Activated CD4-positive, alpha-beta T cell treated with anti-CD3 and anti-CD28 coated beads for 36 hours (primary cell): ENCODE data around the gene LCN10. TPM values are rescaled to one million over a fixed set of nuclear protein-coding genes. Genes with fewer than 3 reads are reported as not detected.
A peak's percentile ranks its signal among the peaks of the same experiment; 100 is the strongest.
"Not testable (repeated sequence)": the region's sequence is repeated elsewhere in the genome, so short reads cannot be mapped to it uniquely, and the experiment has no call there.

Source experiments
- ATAC-seq: fragments of 200-7000 bp; cut with Tn5 transposase; one replicate; pipeline ENCODE4 v1.10.0; 2021; ENCODE audit warnings: mild to moderate bottlenecking, moderate library complexity
- CTCF ChIA-PET: fragments of 350-600 bp; sonication (Branson Sonifier 250); formaldehyde crosslinking; loops from one replicate; lab custom pipeline; 2021; ENCODE audit warnings: antibody characterized with exemption; lab: Charles Lee
- POLR2A ChIA-PET: fragments of 350-600 bp; sonication (Branson Sonifier 250); formaldehyde crosslinking; loops from one replicate; lab custom pipeline; 2021; ENCODE audit warnings: antibody characterized with exemption, inconsistent platforms; lab: Charles Lee
- DNase-seq: peaks from one replicate; pipeline ENCODE4 v3.0.0-alpha.2; 2020
- H3K27ac Mint-ChIP-seq: one replicate; pipeline ENCODE4 v1.8.0; 2021; ENCODE audit warnings: mixed read lengths
- H3K27me3 Mint-ChIP-seq: one replicate; pipeline ENCODE4 v1.8.0; 2021; ENCODE audit warnings: mixed read lengths
- H3K36me3 Mint-ChIP-seq: one replicate; pipeline ENCODE4 v1.8.0; 2021; ENCODE audit warnings: low read depth, mixed read lengths
- H3K4me1 Mint-ChIP-seq: one replicate; pipeline ENCODE4 v1.8.0; 2021; ENCODE audit warnings: mixed read lengths
- H3K4me3 Mint-ChIP-seq: one replicate; pipeline ENCODE4 v1.8.0; 2021; ENCODE audit warnings: mild to moderate bottlenecking, moderate library complexity, mixed read lengths
- H3K9me3 Mint-ChIP-seq: one replicate; pipeline ENCODE4 v1.8.0; 2021; ENCODE audit warnings: low read depth, mixed read lengths
- intact Hi-C, 2 experiments: fragments of 100-400 bp; cut with DNase I in 1 of 2; cut with micrococcal nuclease in 1 of 2; formaldehyde crosslinking; loops; one replicate each; pipeline versions ENCODE4 v1.14.2 to v1.15.1; 2022 to 2024; cut with DNase I, micrococcal nuclease
- total RNA-seq, 2 experiments: library from RNA; stranded (reverse); gene quantifications; one replicate each; pipeline ENCODE4 v1.2.3, GENCODE V29; 2021

The LCN10 gene
- total RNA-seq, 2 experiments from 2014 or later = 0.71 to 1.2 TPM

DNA sequence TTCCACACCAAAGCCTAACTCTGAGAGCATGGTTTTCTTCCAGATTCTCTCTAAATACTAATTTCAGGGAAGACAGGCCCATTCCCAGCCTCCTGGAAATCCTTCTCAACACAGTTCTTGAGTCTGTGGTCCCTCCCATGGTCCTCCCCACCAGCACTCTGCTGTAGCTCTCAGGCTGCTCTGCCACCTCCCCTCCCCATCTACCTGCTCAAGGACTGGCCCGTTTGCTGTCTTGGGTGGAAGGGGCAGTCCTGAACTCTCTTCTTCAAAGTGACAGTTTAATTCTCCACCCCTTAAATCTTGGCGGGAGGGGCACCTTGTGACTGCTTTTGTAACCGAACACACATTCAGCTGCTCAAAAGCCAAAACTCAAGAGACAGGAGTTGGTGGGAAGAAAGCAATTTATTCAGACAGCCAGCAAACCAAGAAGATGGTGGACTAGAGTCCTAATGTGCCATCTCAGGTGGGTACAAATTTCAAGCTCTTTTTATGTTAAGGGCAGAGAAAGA is 29.2 kb upstream of the LCN10 start:
- Mint-ChIP-seq H3K27me3 (peaks cover 6% of the 10 kb centered on the region), H3K36me3 (no peaks in the 10 kb centered on the region), H3K27ac (no peak overlapping the region), H3K9me3 (peaks cover 8% of the 10 kb centered on the region), H3K4me3 (no peak overlapping the region), H3K4me1 (peaks cover 10% of the 10 kb centered on the region)
- ChIA-PET POLR2A (no interaction called here), CTCF (interaction anchor here (0.9 to 1.2 kb wide), 3 partner anchors 220 to 275 kb away, joined by 3 read pairs; partner anchors contain the start of gene NPDC1)
- intact Hi-C loops = no loop called here
- DNase-seq = no peak
- ATAC-seq = no peak

DNA sequence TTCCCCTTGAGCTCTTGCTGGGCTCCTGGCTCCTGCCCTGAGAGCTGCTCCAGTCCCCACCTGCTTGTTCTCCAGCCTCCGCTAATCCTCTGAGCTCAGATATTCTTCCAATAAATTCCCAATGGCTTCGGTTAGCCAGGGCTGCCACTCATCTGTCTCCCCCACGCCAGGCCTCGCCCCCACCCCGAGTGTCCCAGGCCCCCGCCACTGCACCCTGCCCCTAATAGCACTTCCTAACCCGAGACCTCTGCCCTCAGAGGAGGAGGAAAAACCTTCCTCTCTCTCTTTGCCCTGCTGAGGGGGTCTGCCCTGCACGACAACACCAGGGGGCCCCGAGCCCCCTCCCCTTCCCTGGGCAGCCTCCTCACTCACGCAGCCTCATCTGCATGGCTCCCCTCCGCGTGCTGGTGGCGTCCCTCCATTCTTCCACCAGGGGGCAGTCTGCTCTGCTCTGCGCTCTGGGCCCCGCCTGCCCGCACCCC is 27.0 kb upstream of the LCN10 start:
- H3K27ac Mint-ChIP-seq = no peak overlapping the region
- CTCF ChIA-PET = interaction anchor here (0.6 to 2.8 kb wide), 3 partner anchors 8 to 735 kb away, joined by 3 to 19 read pairs (median 3); no protein-coding TSS in a partner anchor
- peaks cover 8% of the 10 kb centered on the region for H3K9me3 Mint-ChIP-seq
- intact Hi-C loops = loop anchor here in 1 of 2 experiments (1.0 kb wide), 1 partner anchor 15 kb away; no protein-coding TSS in a partner anchor
- DNase-seq (peak; percentile 82), ATAC-seq (peak; percentile 84)
- no peak overlapping the region for H3K4me3 Mint-ChIP-seq
- POLR2A ChIA-PET = interaction anchor here (0.5 to 0.6 kb wide), 2 partner anchors 229 to 277 kb away, joined by 3 to 4 read pairs; no protein-coding TSS in a partner anchor
- H3K4me1 Mint-ChIP-seq = peaks cover 19% of the 10 kb centered on the region
- H3K27me3 Mint-ChIP-seq = peaks cover 7% of the 10 kb centered on the region
- H3K36me3 Mint-ChIP-seq = no peaks in the 10 kb centered on the region

DNA sequence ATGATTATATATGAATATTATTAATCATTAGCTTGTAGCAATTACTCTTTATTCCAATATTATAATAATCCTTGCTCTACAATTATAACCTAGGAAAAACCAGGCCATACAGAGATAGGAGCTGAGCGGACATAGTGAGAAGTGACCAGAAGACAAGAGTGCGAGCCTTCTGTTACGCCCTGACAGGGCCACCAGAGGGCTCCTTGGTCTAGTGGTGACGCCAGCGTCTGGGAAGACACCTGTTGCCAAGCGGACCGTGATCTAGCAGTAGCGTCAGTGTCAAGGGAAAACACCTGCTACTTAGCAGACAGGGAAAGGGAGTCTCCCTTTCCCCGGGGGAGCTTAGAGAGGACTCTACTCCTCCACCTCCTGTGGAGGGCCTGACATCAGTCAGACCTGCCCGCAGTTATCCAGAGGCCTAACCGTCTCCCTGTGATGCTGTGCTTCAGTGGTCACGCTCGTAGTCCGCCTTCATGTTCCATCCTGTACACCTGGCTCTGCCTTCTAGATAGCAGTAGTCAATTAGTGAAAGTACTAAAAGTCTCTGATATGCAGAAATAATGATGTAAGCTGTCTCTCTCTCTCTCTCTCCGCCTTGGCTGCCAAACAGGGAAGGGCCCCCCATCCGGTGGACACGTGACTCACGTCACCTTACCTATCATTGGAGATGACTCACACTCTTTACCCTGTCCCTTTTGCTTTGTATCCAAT is 23.8 kb upstream of the LCN10 start:
- DNase-seq (peak; percentile 87), ATAC-seq (peak; percentile 53)
- H3K27me3 Mint-ChIP-seq, H3K9me3 Mint-ChIP-seq, H3K36me3 Mint-ChIP-seq, H3K4me3 Mint-ChIP-seq, POLR2A ChIA-PET: not testable (repeated sequence)
- H3K27ac Mint-ChIP-seq = peak overlapping the region; percentile 44
- intact Hi-C loops = loop anchor here in 1 of 2 experiments (1.0 kb wide), 2 partner anchors 16 to 18 kb away; no protein-coding TSS in a partner anchor
- CTCF ChIA-PET = interaction anchor here (0.7 to 2.8 kb wide), 9 partner anchors 8 to 490 kb away, joined by 3 to 19 read pairs (median 4); partner anchors contain the start of gene LCN8
- peaks cover 19% of the 10 kb centered on the region for H3K4me1 Mint-ChIP-seq

DNA sequence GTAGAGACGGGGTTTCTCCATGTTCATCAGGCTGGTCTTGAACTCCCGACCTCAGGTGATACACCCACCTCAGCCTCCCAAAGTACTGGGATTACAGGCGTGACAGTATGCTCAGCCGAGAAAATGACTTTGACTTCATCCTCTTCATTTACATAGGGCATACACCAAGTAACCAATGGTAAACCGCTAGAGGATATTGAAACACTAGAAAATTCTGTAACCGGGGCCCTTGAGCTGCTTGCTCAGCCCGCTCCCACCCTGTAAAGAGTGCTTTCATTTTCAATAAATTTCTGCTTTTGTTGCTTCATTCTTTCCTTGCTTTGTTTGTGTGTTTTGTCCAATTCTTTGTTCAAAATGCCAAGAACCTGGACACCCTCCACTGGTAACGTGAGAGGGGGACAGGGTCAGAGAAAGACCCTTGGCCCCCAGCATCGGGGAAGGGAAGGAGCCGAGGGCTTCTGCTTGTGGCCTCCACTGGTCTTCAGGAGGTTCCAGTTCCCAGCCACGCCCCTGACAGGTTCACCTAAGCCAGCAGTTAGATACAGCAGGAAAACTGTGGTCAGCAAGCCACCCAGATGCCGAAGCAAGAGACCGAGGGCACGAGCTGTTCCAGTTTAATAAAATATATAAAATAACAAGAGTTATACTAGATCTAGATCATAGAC is 23.1 kb upstream of the LCN10 start:
- intact Hi-C loops = loop anchor here in 1 of 2 experiments (1.0 kb wide), 2 partner anchors 16 to 18 kb away; no protein-coding TSS in a partner anchor
- H3K9me3 Mint-ChIP-seq, H3K36me3 Mint-ChIP-seq, H3K27ac Mint-ChIP-seq, ATAC-seq, H3K27me3 Mint-ChIP-seq, H3K4me3 Mint-ChIP-seq, POLR2A ChIA-PET, DNase-seq: not testable (repeated sequence)
- CTCF ChIA-PET = interaction anchor here (0.6 to 1.6 kb wide), 7 partner anchors 12 to 318 kb away, joined by 3 to 10 read pairs (median 4); no protein-coding TSS in a partner anchor
- peaks cover 19% of the 10 kb centered on the region for H3K4me1 Mint-ChIP-seq

DNA sequence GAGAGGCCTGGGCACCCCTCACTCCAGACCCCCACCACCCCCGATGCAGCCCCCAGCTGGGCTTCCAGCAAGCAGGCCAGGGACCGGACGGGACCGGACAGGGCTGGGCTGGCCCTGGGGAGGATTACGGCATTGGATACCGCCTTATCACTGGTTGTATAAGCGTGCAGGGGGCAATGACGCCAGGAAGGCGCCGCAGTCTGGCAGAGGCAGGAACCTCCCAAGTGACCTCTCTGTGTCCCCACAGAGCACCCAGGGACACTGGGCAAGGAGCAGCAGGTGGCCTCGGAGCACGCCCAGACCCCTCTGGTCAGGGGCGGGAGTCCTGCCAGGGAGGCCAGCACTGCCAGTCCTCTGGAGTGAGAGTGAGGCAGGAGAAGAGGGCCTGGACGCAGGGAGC is 22.3 kb upstream of the LCN10 start:
- H3K27ac Mint-ChIP-seq = no peak overlapping the region
- CTCF ChIA-PET = interaction anchor here (0.6 kb wide), 1 partner anchor 24 kb away, joined by 3 read pairs; no protein-coding TSS in a partner anchor

DNA sequence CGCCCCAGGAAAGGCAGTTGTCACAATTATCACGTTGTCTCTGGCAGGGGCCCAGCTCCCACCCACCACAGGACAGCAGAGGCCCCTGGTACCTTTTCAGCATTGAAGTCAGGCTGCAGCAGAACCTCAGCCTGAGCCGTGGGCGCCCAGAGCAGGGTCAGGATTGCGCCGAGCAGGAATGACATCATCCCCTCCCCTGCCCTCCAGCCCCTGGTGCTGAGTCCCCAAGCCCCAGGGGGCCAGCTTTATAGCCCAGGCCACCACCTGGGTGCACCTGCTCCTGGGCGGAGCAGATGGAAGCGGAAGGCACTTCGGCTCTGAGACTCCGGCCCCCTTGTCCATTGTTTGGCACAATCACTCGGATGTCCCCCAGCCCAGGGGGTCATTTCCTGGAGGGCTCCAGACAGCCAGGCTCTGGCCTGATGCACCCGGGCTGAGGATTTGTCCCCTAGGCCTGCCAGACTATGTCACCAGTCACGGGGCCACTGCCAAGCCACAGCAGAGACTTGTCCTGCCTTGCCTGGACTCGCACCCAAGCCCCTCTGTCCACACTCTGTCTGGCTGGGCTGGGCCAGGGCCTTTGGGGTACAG is 21.7 kb upstream of the LCN10 start, which contains the start of gene LCN15:
Gene LCN15, minus strand, starts transcription at position 218 of the 591 bp plus-strand sequence. Its CDS starts 30 bp downstream, at position 188.
- peaks cover 17% of the 10 kb centered on the region for H3K4me1 Mint-ChIP-seq
- ChIA-PET CTCF (no interaction called here), POLR2A (no interaction called here)
- DNase-seq (no peak), ATAC-seq (no peak)
- peaks cover 9% of the 10 kb centered on the region for H3K27me3 Mint-ChIP-seq
- no peaks in the 10 kb centered on the region for H3K9me3 Mint-ChIP-seq
- no peaks in the 10 kb centered on the region for H3K36me3 Mint-ChIP-seq
- intact Hi-C loops = no loop called here
- H3K27ac Mint-ChIP-seq = no peak within 1 kb of the TSS
- H3K4me3 Mint-ChIP-seq = no peak within 1 kb of the TSS

More for the DNA sequence above, 22.3 kb upstream of the LCN10 start:
- no peaks in the 10 kb centered on the region for H3K9me3 Mint-ChIP-seq
- H3K4me3 Mint-ChIP-seq = no peak overlapping the region
- intact Hi-C loops = no loop called here
- ATAC-seq = no peak
- POLR2A ChIA-PET = no interaction called here
- H3K4me1 Mint-ChIP-seq = peaks cover 19% of the 10 kb centered on the region
- peaks cover 9% of the 10 kb centered on the region for H3K27me3 Mint-ChIP-seq
- no peak for DNase-seq
- H3K36me3 Mint-ChIP-seq = no peaks in the 10 kb centered on the region

DNA sequence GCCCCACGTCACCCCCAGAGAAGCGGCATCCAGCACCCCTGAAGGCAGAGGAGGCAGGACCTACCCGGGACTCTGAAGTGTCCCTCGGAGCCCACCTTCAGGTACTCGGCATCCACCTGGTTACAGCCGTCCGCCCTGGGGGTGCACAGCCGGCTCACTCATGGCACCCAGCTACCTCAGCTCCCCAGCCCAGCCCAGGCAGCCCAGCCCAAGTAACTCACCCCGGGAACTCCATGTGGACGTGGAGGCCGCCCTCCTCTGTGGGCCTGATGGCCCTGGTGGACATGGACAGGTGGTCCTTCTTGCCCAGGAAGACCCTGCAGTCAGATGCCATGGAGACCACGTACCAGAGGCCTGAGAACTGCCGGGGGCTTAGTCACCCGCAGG is 20.9 kb upstream of the LCN10 start:
- ATAC-seq (no peak), DNase-seq (no peak)
- H3K27me3 Mint-ChIP-seq = peaks cover 9% of the 10 kb centered on the region
- no peaks in the 10 kb centered on the region for H3K36me3 Mint-ChIP-seq
- CTCF ChIA-PET = interaction anchor here (0.5 kb wide), 1 partner anchor 29 kb away, joined by 3 read pairs; no protein-coding TSS in a partner anchor
- H3K4me1 Mint-ChIP-seq = peaks cover 17% of the 10 kb centered on the region
- POLR2A ChIA-PET = no interaction called here
- H3K4me3 Mint-ChIP-seq = no peak overlapping the region
- intact Hi-C loops = no loop called here
- H3K27ac Mint-ChIP-seq = no peak overlapping the region
- H3K9me3 Mint-ChIP-seq = no peaks in the 10 kb centered on the region

DNA sequence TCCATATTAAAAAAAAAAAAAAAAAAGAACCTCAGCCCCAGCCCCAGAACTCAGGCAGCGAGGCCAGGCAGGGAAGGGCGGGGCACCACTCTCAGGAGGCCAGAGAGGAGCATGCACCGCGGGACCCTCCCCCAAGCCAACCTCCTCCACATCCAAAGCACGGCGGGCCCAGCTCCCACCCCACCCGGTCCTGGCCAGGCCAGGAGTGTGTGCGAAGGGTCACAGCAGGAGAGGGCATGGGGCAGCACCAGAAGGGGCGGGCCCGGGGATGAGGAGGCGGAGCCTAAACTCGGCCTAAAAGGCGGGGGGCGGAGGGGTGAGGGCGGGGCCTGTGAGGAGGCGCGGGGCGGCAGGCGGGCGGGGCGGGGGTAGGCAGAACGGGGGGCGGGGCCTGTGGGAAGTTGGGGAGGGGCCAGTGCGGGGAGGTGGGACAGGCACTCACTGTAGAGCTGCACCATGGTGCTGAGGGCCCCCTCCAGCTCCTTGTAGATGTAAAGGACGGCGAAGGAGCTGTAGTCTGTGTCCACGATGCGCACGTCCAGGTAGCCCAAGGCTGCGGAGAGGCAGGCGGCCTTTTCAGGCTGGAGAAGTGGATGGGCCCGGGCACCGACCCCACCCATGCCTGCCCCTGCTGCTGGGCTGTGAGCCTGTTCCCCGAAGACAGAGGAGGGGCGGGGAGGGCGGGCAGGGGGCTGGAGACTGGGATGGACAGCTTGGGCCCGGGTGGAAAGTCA is 20.3 kb upstream of the LCN10 start:
- POLR2A ChIA-PET = no interaction called here
- Mint-ChIP-seq H3K27me3 (peaks cover 9% of the 10 kb centered on the region), H3K27ac (no peak overlapping the region), H3K4me3 (no peak overlapping the region), H3K36me3 (no peaks in the 10 kb centered on the region), H3K4me1 (peaks cover 17% of the 10 kb centered on the region), H3K9me3 (no peaks in the 10 kb centered on the region)
- peak; percentile 77 for DNase-seq
- CTCF ChIA-PET = no interaction called here
- ATAC-seq = peak; percentile 26
- intact Hi-C loops = no loop called here

DNA sequence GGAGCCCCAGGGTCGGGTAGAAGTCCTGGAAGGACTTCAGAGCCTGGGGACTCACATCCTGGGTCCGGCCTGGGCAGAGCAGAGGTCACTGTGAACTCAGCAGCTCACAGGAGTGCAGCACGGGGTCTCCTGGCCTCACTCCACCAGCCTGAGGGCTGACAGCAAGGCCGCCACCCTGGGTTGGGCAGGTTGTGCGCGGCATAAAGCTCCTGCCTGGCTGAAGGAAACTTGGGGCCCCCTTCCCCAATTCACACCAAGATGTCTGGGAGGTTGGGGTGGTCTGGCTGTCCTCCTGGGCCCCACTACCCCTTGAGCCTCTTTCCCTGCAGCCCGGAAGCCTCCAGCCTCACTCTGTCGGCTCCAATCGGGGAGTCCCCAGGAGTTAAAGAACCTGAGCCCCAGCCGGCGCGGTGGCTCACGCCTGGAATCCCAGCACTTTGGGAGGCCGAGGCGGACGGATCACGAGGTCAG is 19.5 kb upstream of the LCN10 start:
- Mint-ChIP-seq H3K27ac (no peak overlapping the region), H3K27me3 (peaks cover 6% of the 10 kb centered on the region), H3K4me1 (peaks cover 12% of the 10 kb centered on the region), H3K36me3 (no peaks in the 10 kb centered on the region), H3K4me3 (no peak overlapping the region), H3K9me3 (no peaks in the 10 kb centered on the region)
- no peak for ATAC-seq
- intact Hi-C loops = no loop called here
- ChIA-PET POLR2A (no interaction called here), CTCF (no interaction called here)
- no peak for DNase-seq

DNA sequence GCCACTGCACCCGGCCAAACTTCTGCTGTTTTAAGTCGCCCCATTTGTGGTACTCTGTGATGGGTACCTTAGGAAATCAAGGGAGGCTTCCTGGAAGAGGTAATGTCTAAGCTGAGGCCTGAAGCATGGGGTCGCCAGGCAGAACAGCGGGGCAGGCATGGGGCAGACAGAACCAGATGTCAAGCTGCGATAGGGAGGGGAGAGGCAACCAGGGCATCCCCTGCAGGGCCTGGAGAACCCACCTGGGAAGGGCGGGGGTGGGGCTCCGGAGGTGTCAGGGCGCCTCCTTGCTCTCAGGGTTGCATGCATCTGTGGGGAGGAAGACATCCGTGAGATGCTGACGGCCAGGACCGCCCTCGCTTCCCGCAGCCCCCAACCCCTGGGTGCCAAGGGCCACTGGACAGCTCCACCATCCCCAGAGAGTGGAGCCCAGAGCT is 18.8 kb upstream of the LCN10 start:
- H3K9me3 Mint-ChIP-seq = no peaks in the 10 kb centered on the region
- no peaks in the 10 kb centered on the region for H3K36me3 Mint-ChIP-seq
- H3K4me3 Mint-ChIP-seq = no peak overlapping the region
- intact Hi-C loops = no loop called here
- ChIA-PET POLR2A (interaction anchor here (0.6 kb wide), 1 partner anchor 10 kb away, joined by 3 read pairs; no protein-coding TSS in a partner anchor), CTCF (no interaction called here)
- H3K27me3 Mint-ChIP-seq = peaks cover 2% of the 10 kb centered on the region
- ATAC-seq (no peak), DNase-seq (no peak)
- peaks cover 5% of the 10 kb centered on the region for H3K4me1 Mint-ChIP-seq
- H3K27ac Mint-ChIP-seq = no peak overlapping the region
